ENCODE measurements around the gene HEXIM2. TPM values are rescaled to one million over a fixed set of nuclear protein-coding genes. Genes with fewer than 3 reads are reported as not detected.

Gene HEXIM2
- total and polyA plus RNA-seq, 2 of the 13 experiments (the other 11 are each of a cell fraction or from before 2014, with no cell fraction given): 27.1 to 32.4 TPM

DNA sequence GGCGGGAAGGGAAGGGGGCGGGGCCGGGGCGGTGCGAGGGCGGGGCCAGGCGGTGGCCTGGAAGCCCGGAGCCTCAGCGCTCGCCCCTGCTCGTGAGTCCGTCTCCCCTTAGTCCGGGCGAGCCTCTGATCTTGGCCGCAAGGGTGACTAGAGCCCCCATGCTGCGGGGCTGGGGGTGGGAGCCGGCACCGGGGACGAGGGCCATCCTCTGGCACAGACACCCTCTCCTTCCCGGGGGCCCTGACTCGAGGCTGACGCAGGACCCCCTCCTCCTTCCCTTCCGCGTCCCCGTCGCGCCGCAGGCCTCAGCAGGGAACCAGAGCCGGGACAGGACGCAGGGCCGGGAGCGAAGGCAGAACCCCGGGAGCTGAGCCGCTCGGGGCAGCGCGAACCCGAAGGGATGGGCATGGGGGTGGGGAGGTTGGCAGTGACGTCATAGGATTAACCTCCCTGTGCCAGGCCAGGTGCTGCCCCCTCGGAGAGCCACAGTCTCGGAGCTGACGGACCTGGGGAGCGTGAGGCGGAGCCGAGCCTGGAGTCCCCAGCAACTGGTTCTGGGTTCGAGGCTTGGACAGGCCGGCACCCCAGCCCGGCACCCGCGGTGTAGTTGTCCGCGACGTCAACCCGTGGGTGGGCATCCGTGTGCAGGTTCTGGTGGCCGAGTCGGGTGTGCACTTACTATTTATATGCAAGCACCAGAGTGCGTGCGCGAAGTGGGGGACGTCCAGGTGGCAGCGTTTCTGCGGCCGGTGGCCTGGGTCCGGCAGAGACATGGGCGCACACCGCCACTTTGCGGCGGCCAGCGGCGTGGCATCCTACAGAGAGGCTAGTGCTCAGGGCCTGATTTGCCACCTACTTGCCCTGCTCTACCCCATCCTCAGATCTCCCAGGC is 28.9 kb upstream of the HEXIM2 start (continued):
- TF ChIP-seq, protein P1, sequence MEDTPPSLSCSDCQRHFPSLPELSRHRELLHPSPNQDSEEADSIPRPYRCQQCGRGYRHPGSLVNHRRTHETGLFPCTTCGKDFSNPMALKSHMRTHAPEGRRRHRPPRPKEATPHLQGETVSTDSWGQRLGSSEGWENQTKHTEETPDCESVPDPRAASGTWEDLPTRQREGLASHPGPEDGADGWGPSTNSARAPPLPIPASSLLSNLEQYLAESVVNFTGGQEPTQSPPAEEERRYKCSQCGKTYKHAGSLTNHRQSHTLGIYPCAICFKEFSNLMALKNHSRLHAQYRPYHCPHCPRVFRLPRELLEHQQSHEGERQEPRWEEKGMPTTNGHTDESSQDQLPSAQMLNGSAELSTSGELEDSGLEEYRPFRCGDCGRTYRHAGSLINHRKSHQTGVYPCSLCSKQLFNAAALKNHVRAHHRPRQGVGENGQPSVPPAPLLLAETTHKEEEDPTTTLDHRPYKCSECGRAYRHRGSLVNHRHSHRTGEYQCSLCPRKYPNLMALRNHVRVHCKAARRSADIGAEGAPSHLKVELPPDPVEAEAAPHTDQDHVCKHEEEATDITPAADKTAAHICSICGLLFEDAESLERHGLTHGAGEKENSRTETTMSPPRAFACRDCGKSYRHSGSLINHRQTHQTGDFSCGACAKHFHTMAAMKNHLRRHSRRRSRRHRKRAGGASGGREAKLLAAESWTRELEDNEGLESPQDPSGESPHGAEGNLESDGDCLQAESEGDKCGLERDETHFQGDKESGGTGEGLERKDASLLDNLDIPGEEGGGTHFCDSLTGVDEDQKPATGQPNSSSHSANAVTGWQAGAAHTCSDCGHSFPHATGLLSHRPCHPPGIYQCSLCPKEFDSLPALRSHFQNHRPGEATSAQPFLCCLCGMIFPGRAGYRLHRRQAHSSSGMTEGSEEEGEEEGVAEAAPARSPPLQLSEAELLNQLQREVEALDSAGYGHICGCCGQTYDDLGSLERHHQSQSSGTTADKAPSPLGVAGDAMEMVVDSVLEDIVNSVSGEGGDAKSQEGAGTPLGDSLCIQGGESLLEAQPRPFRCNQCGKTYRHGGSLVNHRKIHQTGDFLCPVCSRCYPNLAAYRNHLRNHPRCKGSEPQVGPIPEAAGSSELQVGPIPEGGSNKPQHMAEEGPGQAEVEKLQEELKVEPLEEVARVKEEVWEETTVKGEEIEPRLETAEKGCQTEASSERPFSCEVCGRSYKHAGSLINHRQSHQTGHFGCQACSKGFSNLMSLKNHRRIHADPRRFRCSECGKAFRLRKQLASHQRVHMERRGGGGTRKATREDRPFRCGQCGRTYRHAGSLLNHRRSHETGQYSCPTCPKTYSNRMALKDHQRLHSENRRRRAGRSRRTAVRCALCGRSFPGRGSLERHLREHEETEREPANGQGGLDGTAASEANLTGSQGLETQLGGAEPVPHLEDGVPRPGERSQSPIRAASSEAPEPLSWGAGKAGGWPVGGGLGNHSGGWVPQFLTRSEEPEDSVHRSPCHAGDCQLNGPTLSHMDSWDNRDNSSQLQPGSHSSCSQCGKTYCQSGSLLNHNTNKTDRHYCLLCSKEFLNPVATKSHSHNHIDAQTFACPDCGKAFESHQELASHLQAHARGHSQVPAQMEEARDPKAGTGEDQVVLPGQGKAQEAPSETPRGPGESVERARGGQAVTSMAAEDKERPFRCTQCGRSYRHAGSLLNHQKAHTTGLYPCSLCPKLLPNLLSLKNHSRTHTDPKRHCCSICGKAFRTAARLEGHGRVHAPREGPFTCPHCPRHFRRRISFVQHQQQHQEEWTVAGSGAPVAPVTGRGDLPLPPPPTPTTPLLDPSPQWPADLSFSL (CRISPR knock-in tag; IDR thresholded peaks at IDR 0.05): no peak
- no peak; the same call in 1 of the 2 replicates for TF ChIP-seq NFATC3 (CRISPR knock-in tag; IDR thresholded peaks at IDR 0.05)
- TF ChIP-seq CCDC6 (CRISPR knock-in tag; IDR thresholded peaks at IDR 0.05): no peak
- peak; percentile 76 for TF ChIP-seq KDM4B (CRISPR knock-in tag; IDR thresholded peaks at IDR 0.05)
- TF ChIP-seq, protein P2, sequence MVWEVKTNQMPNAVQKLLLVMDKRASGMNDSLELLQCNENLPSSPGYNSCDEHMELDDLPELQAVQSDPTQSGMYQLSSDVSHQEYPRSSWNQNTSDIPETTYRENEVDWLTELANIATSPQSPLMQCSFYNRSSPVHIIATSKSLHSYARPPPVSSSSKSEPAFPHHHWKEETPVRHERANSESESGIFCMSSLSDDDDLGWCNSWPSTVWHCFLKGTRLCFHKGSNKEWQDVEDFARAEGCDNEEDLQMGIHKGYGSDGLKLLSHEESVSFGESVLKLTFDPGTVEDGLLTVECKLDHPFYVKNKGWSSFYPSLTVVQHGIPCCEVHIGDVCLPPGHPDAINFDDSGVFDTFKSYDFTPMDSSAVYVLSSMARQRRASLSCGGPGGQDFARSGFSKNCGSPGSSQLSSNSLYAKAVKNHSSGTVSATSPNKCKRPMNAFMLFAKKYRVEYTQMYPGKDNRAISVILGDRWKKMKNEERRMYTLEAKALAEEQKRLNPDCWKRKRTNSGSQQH (CRISPR knock-in tag; IDR thresholded peaks at IDR 0.05; ENCODE audit: low read depth): no peak; the same call in 1 of the 2 replicates
- TF ChIP-seq, protein P3, sequence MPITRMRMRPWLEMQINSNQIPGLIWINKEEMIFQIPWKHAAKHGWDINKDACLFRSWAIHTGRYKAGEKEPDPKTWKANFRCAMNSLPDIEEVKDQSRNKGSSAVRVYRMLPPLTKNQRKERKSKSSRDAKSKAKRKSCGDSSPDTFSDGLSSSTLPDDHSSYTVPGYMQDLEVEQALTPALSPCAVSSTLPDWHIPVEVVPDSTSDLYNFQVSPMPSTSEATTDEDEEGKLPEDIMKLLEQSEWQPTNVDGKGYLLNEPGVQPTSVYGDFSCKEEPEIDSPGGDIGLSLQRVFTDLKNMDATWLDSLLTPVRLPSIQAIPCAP (CRISPR knock-in tag; IDR thresholded peaks at IDR 0.05; ENCODE audit: low read depth): no peak
- TF ChIP-seq PHF5A (CRISPR knock-in tag; IDR thresholded peaks at IDR 0.05; ENCODE audit: low read depth, unreplicated experiment): no peak
- 0 out of 2 replicates have a peak, but pooled peaks have one; percentile 63 for TF ChIP-seq ZNF256 (CRISPR knock-in tag; conservative IDR thresholded peaks at IDR 0.05)
- no peak for TF ChIP-seq ELF4 (CRISPR knock-in tag; IDR thresholded peaks at IDR 0.05; ENCODE audit: borderline replicate concordance)
- peak; percentile 95 for TF ChIP-seq ZFX (CRISPR knock-in tag; IDR thresholded peaks at IDR 0.05; ENCODE audit: low read depth)
- TF ChIP-seq, protein P4, sequence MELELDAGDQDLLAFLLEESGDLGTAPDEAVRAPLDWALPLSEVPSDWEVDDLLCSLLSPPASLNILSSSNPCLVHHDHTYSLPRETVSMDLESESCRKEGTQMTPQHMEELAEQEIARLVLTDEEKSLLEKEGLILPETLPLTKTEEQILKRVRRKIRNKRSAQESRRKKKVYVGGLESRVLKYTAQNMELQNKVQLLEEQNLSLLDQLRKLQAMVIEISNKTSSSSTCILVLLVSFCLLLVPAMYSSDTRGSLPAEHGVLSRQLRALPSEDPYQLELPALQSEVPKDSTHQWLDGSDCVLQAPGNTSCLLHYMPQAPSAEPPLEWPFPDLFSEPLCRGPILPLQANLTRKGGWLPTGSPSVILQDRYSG (CRISPR knock-in tag; IDR thresholded peaks at IDR 0.05): no peak
- peak; percentile 54; the same call in 1 of the 2 replicates for TF ChIP-seq ZNF205 (CRISPR knock-in tag; IDR thresholded peaks at IDR 0.05)
- peak; percentile 96 for TF ChIP-seq PTBP1 (IDR thresholded peaks at IDR 0.05; ENCODE audit: low read depth, low read length, poor library complexity, severe bottlenecking)
- TF ChIP-seq SRSF1 (optimal IDR thresholded peaks at IDR 0.05; ENCODE audit: low read depth, low read length): peak; percentile 60
- TF ChIP-seq ZC3H4 (CRISPR knock-in tag; IDR thresholded peaks at IDR 0.05; ENCODE audit: borderline replicate concordance): no peak
- TF ChIP-seq FOXA3 (CRISPR knock-in tag; IDR thresholded peaks at IDR 0.05): 0 out of 2 replicates have a peak, but pooled peaks have one; percentile 15
- TF ChIP-seq ZNF558 (CRISPR knock-in tag; IDR thresholded peaks at IDR 0.05; ENCODE audit: borderline replicate concordance): no peak
- TF ChIP-seq ZNF737 (CRISPR knock-in tag; IDR thresholded peaks at IDR 0.05; ENCODE audit: borderline replicate concordance): no peak
- TF ChIP-seq NR2F2 (IDR thresholded peaks at IDR 0.05; ENCODE audit: borderline replicate concordance, low read depth): no peak
